Measurements from ENCODE around the gene ANXA1. TPM values are rescaled to one million over a fixed set of nuclear protein-coding genes. Genes with fewer than 3 reads are reported as not detected.

Gene ANXA1
- total and polyA plus RNA-seq, 2 donors (not counting 3 experiments of a cell fraction or from before 2014, with no cell fraction given): 403 to 525 TPM

- no peaks in the 10 kb centered on the region for H3K9me3 ChIP-seq (replicated peaks; ENCODE audit: control insufficient read depth, insufficient read depth, low read length)
- dilution Hi-C loops (cut with MboI; ENCODE audit: extremely low pct_ligation_motif_present, low sequenced_read_pairs): no loop called here
- no peak overlapping the region for H2AFZ ChIP-seq (ENCODE audit: low read depth, low read length)
- no peaks in the 10 kb centered on the region for H3K79me2 ChIP-seq (ENCODE audit: control insufficient read depth, insufficient read depth, low read length)
- H4K20me1 ChIP-seq (replicated peaks; ENCODE audit: control insufficient read depth, extremely low read depth, insufficient read depth, low read length): no peaks in the 10 kb centered on the region
- intact Hi-C loops (cut with micrococcal nuclease): loop anchor here (1.0 to 2.0 kb wide), 3 partner anchors 1370 to 1542 kb away; no protein-coding TSS in a partner anchor
- H3K9me1 ChIP-seq (replicated peaks; ENCODE audit: control insufficient read depth, extremely low read depth, insufficient read depth, low read length): no peaks in the 10 kb centered on the region
- ChIA-PET POLR2A (no interaction called here), CTCF (interaction anchor here (0.6 to 3.7 kb wide), 28 partner anchors 9 to 1572 kb away, joined by 3 to 77 read pairs (median 5); no protein-coding TSS in a partner anchor)
- DNase-seq (ENCODE audit: low read depth, low spot score): peak; percentile 39
- no TSS peak for BruUV-seq (replicated peaks)
- H3K27me3 ChIP-seq (ENCODE audit: control insufficient read depth in 2 of 2, insufficient read depth in 2 of 2, low read length in 2 of 2): peaks cover 4 to 10% of the 10 kb centered on the region in 2 experiments
- FAIRE-seq: peak; percentile 71
- no peak overlapping the region for H3K4me2 ChIP-seq (ENCODE audit: insufficient read depth, low read length)
- no peak overlapping the region for H3K9ac ChIP-seq (replicated peaks; ENCODE audit: extremely low read depth, insufficient read depth, low read length)
- no peak for TF ChIP-seq MYC (IDR thresholded peaks at IDR 0.05; ENCODE audit: low read depth, low read length)
- no peak for TF ChIP-seq EZH2 (IDR thresholded peaks at IDR 0.05; ENCODE audit: borderline replicate concordance, low read depth, low read length, severe bottlenecking)
- peak; percentile 37 to 40 for TF ChIP-seq CTCF (IDR thresholded peaks at IDR 0.05; ENCODE audit: extremely low read depth in 1 of 2, insufficient read depth in 1 of 2, low read depth in 1 of 2, low read length in 2 of 2)
- H3K27ac ChIP-seq (ENCODE audit: insufficient read depth, low read depth, low read length): no peak overlapping the region
- H3K4me3 ChIP-seq (replicated peaks in 1 of 3; ENCODE audit: insufficient read depth in 1 of 3, low read depth in 1 of 3, low read length in 3 of 3): no peak overlapping the region
- H3K36me3 ChIP-seq (ENCODE audit: control insufficient read depth in 2 of 2, extremely low read depth in 1 of 2, insufficient read depth in 2 of 2, low read length in 2 of 2): no peaks in the 10 kb centered on the region
- no peaks in the 10 kb centered on the region for H3K4me1 ChIP-seq (ENCODE audit: control insufficient read depth, extremely low read depth, insufficient read depth, low read length)
Measured at GRCh38 chr9:73200694-73201452, 49.2 kb downstream of the ANXA1 start.

GRCh38 chr9:73202980-73203379, 51.3 kb downstream of the ANXA1 start:
- Histone ChIP-seq H3K36me3 (ENCODE audit: control insufficient read depth in 2 of 2, extremely low read depth in 1 of 2, insufficient read depth in 2 of 2, low read length in 2 of 2) (no peaks in the 10 kb centered on the region), H3K79me2 (ENCODE audit: control insufficient read depth, insufficient read depth, low read length) (no peaks in the 10 kb centered on the region), H4K20me1 (replicated peaks; ENCODE audit: control insufficient read depth, extremely low read depth, insufficient read depth, low read length) (no peaks in the 10 kb centered on the region), H2AFZ (ENCODE audit: low read depth, low read length) (no peak overlapping the region), H3K9me3 (replicated peaks; ENCODE audit: control insufficient read depth, insufficient read depth, low read length) (no peaks in the 10 kb centered on the region), H3K4me2 (ENCODE audit: insufficient read depth, low read length) (no peak overlapping the region), H3K27ac (ENCODE audit: insufficient read depth, low read depth, low read length) (no peak overlapping the region), H3K9ac (replicated peaks; ENCODE audit: extremely low read depth, insufficient read depth, low read length) (no peak overlapping the region), H3K4me3 (replicated peaks in 1 of 3; ENCODE audit: insufficient read depth in 1 of 3, low read depth in 1 of 3, low read length in 3 of 3) (no peak overlapping the region), H3K27me3 (ENCODE audit: control insufficient read depth in 2 of 2, insufficient read depth in 2 of 2, low read length in 2 of 2) (peaks cover 6 to 14% of the 10 kb centered on the region in 2 experiments), H3K4me1 (ENCODE audit: control insufficient read depth, extremely low read depth, insufficient read depth, low read length) (no peaks in the 10 kb centered on the region), H3K9me1 (replicated peaks; ENCODE audit: control insufficient read depth, extremely low read depth, insufficient read depth, low read length) (no peaks in the 10 kb centered on the region)
- dilution Hi-C loops (cut with MboI; ENCODE audit: extremely low pct_ligation_motif_present, low sequenced_read_pairs): no loop called here
- CTCF ChIA-PET: interaction anchor here (1.5 to 3.7 kb wide), 5 partner anchors 96 to 1441 kb away, joined by 3 to 77 read pairs (median 33); no protein-coding TSS in a partner anchor
- DNase-seq (ENCODE audit: low read depth, low spot score) (no peak), FAIRE-seq (no peak)
- BruUV-seq (replicated peaks): no TSS peak
- intact Hi-C loops (cut with micrococcal nuclease): no loop called here
- TF ChIP-seq FOS (IDR thresholded peaks at IDR 0.05; ENCODE audit: borderline replicate concordance, insufficient read depth, low read length) (no peak), JUN (IDR thresholded peaks at IDR 0.05; ENCODE audit: borderline replicate concordance, insufficient read depth, insufficient read length, low read depth) (no peak), POLR2A (IDR thresholded peaks at IDR 0.05; ENCODE audit: low read depth, low read length) (no peak), CTCF (IDR thresholded peaks at IDR 0.05; ENCODE audit: extremely low read depth in 1 of 2, insufficient read depth in 1 of 2, low read depth in 1 of 2, low read length in 2 of 2) (no peak), EZH2 (IDR thresholded peaks at IDR 0.05; ENCODE audit: borderline replicate concordance, low read depth, low read length, severe bottlenecking) (no peak), MYC (IDR thresholded peaks at IDR 0.05; ENCODE audit: low read depth, low read length) (no peak)
- POLR2A ChIA-PET: no interaction called here
